H1 (cell line): ENCODE measurements around the gene TTPAL. TPM values are rescaled to one million over a fixed set of nuclear protein-coding genes. Genes with fewer than 3 reads are reported as not detected.

ENCODE experiments used
- CTCF ChIA-PET: fragments of 300-600 bp; sonication (Branson Sonifier 250); formaldehyde crosslinking; loops from one replicate; lab custom pipeline; 2021; ENCODE audit not compliant: partially characterized antibody; lab: Charles Lee
- POLR2A ChIA-PET: fragments of 300-600 bp; sonication (Branson Sonifier 250); formaldehyde crosslinking; loops from one replicate; lab custom pipeline; 2021; ENCODE audit warnings: inconsistent platforms; ENCODE audit not compliant: partially characterized antibody; lab: Charles Lee
- DNase-seq, 2 experiments: peaks; one replicate each; pipeline versions ENCODE4 v3.0.0 to v3.0.0-alpha.2; 2010 to 2022; ENCODE audit warnings: low spot score in 2 of 2, low read depth in 1 of 2, mixed read lengths in 1 of 2
- FAIRE-seq: peaks from 2 replicates; lab custom pipeline; 2011; peaks lifted over from hg19 to GRCh38; lab: Jason Lieb, UNC
- H2AFZ ChIP-seq: 2 replicates; pipeline ENCODE4 v1.8.1; 2012; ENCODE audit warnings: low read length, inconsistent platforms
- H2AK5ac ChIP-seq: 2 replicates; pipeline ENCODE4 v1.6.1; 2013; ENCODE audit warnings: low read depth, low read length
- H2BK120ac ChIP-seq: replicated peaks from 2 replicates; pipeline ENCODE3; 2013; ENCODE audit warnings: low read depth, low read length, inconsistent platforms
- H2BK12ac ChIP-seq: 2 replicates; pipeline ENCODE4 v1.6.1; 2013; ENCODE audit warnings: low read depth, low read length
- H2BK15ac ChIP-seq: 2 replicates; pipeline ENCODE4 v1.6.1; 2013; ENCODE audit warnings: low read length
- H2BK20ac ChIP-seq: 2 replicates; pipeline ENCODE4 v1.6.1; 2013; ENCODE audit warnings: low read length
- H2BK5ac ChIP-seq: 2 replicates; pipeline ENCODE4 v1.6.1; 2013; ENCODE audit warnings: low read depth, low read length
- H3K14ac ChIP-seq: 2 replicates; pipeline ENCODE4 v1.6.1; 2013; ENCODE audit warnings: inconsistent platforms; ENCODE audit not compliant: insufficient read length
- H3K18ac ChIP-seq: 2 replicates; pipeline ENCODE4 v1.6.1; 2013; ENCODE audit warnings: low read length; ENCODE audit errors: extremely low read depth
- H3K23ac ChIP-seq: 2 replicates; pipeline ENCODE4 v1.6.1; 2013; ENCODE audit warnings: inconsistent platforms; ENCODE audit not compliant: insufficient read length
- H3K23me2 ChIP-seq: 2 replicates; pipeline ENCODE4 v1.6.1; 2013; ENCODE audit warnings: low read depth, low read length
- H3K27ac ChIP-seq: 2 replicates; pipeline ENCODE4 v1.6.1; 2011; ENCODE audit warnings: low read depth, low read length, inconsistent platforms
- H3K27me3 ChIP-seq, 4 experiments: replicated peaks in 1 of 4; 1 replicate in 1 of 4; 2 replicates in 3 of 4; pipeline versions ENCODE4 v1.6.1 to v1.8.1; 2011 to 2013; ENCODE audit warnings: low read length in 3 of 4, mild to moderate bottlenecking in 3 of 4, inconsistent platforms in 2 of 4, mixed read lengths in 2 of 4, moderate library complexity in 1 of 4; ENCODE audit not compliant: control insufficient read depth in 3 of 4, insufficient read depth in 3 of 4; ENCODE audit errors: extremely low read depth in 1 of 4
- H3K36me3 ChIP-seq, 4 experiments: 2 replicates each; pipeline versions ENCODE4 v1.6.1 to v1.8.1; 2011 to 2013; ENCODE audit warnings: mild to moderate bottlenecking in 4 of 4, low read length in 3 of 4, moderate library complexity in 2 of 4, control low read depth in 1 of 4, inconsistent platforms in 1 of 4; ENCODE audit not compliant: insufficient read depth in 4 of 4, control insufficient read depth in 2 of 4
- H3K4ac ChIP-seq: replicated peaks from 2 replicates; pipeline ENCODE3; 2013; ENCODE audit warnings: low read length, low read depth, mixed read lengths, inconsistent platforms; ENCODE audit not compliant: insufficient read length
- H3K4me1 ChIP-seq, 4 experiments: replicated peaks in 1 of 4; 1 replicate in 1 of 4; 2 replicates in 3 of 4; pipeline versions ENCODE4 v1.6.1 to v1.8.1; 2011 to 2013; ENCODE audit warnings: low read length in 3 of 4, inconsistent platforms in 2 of 4, mixed read lengths in 1 of 4; ENCODE audit not compliant: insufficient read depth in 4 of 4, control insufficient read depth in 3 of 4
- H3K4me2 ChIP-seq, 2 experiments: 2 replicates each; pipeline versions ENCODE4 v1.6.1 to v1.8.1; 2011 to 2013; ENCODE audit warnings: low read depth in 2 of 2, low read length in 2 of 2, control low read depth in 1 of 2, inconsistent platforms in 1 of 2, mild to moderate bottlenecking in 1 of 2; ENCODE audit not compliant: insufficient read depth in 1 of 2
- H3K4me3 ChIP-seq, 4 experiments: fragments of 200-600, 300-600 bp in 1 of 4; sonication (generic), shearing (Covaris generic), sonication (Bioruptor Twin) in 1 of 4; 2 replicates each; pipeline versions ENCODE4 v1.5.1 to v1.8.1; 2011 to 2016; ENCODE audit warnings: low read length in 4 of 4, low read depth in 3 of 4, control low read depth in 2 of 4, inconsistent platforms in 2 of 4, mild to moderate bottlenecking in 2 of 4, mixed read lengths in 1 of 4, moderate library complexity in 1 of 4; ENCODE audit not compliant: insufficient read depth in 2 of 4; ENCODE audit errors: extremely low read depth in 1 of 4
- H3K56ac ChIP-seq: replicated peaks from 2 replicates; pipeline ENCODE3; 2013; ENCODE audit warnings: low read depth, mild to moderate bottlenecking, mixed read lengths, low read length, inconsistent platforms; ENCODE audit not compliant: insufficient read length
- H3K79me1 ChIP-seq: 2 replicates; pipeline ENCODE4 v1.6.1; 2013; ENCODE audit warnings: low read depth, low read length, control low read depth
- H3K79me2 ChIP-seq, 2 experiments: 2 replicates each; pipeline versions ENCODE4 v1.6.1 to v1.8.1; 2012 to 2013; ENCODE audit warnings: low read length in 2 of 2, mild to moderate bottlenecking in 2 of 2, inconsistent platforms in 1 of 2; ENCODE audit not compliant: insufficient read depth in 2 of 2, control insufficient read depth in 1 of 2
- H3K9ac ChIP-seq, 4 experiments: replicated peaks in 1 of 4; 1 replicate in 1 of 4; 2 replicates in 3 of 4; pipeline versions ENCODE4 v1.6.1 to v1.8.1; 2011 to 2013; ENCODE audit warnings: low read depth in 3 of 4, low read length in 3 of 4, control low read depth in 2 of 4, mild to moderate bottlenecking in 2 of 4, moderate library complexity in 2 of 4, inconsistent platforms in 1 of 4; ENCODE audit errors: extremely low read depth in 1 of 4
- H3K9me3 ChIP-seq, 2 experiments: 2 replicates each; pipeline versions ENCODE4 v1.6.1 to v1.8.1; 2012 to 2013; ENCODE audit warnings: mild to moderate bottlenecking in 2 of 2, moderate library complexity in 2 of 2, control low read depth in 1 of 2, inconsistent platforms in 1 of 2, low read depth in 1 of 2, low read length in 1 of 2, mixed read lengths in 1 of 2; ENCODE audit not compliant: insufficient read depth in 2 of 2
- H4K20me1 ChIP-seq, 2 experiments: replicated peaks in 1 of 2; 2 replicates each; pipeline versions ENCODE3 to v1.8.1; 2011 to 2013; ENCODE audit warnings: inconsistent platforms in 2 of 2, low read length in 2 of 2, mild to moderate bottlenecking in 1 of 2; ENCODE audit not compliant: insufficient read depth in 2 of 2, control insufficient read depth in 1 of 2
- H4K5ac ChIP-seq: 2 replicates; pipeline ENCODE4 v1.6.1; 2013; ENCODE audit warnings: low read length, low read depth, mixed read lengths, inconsistent platforms; ENCODE audit not compliant: insufficient read length
- H4K8ac ChIP-seq: 2 replicates; pipeline ENCODE4 v1.8.0; 2013; ENCODE audit warnings: mild to moderate bottlenecking, moderate library complexity, low read length, inconsistent platforms; ENCODE audit not compliant: insufficient read depth; ENCODE audit errors: extremely low read depth
- H4K91ac ChIP-seq: replicated peaks from 2 replicates; pipeline ENCODE3; 2013; ENCODE audit warnings: low read length, mixed read lengths, inconsistent platforms; ENCODE audit not compliant: insufficient read length
- CEBPB ChIP-seq: IDR thresholded peaks from 2 replicates; pipeline ENCODE4 v1.6.1; 2012; ENCODE audit warnings: low read depth, low read length
- CTBP2 ChIP-seq: IDR thresholded peaks from 2 replicates; pipeline ENCODE4 v1.7.0; 2011; ENCODE audit warnings: borderline replicate concordance, mild to moderate bottlenecking, moderate library complexity, mixed read lengths, low read length; ENCODE audit not compliant: insufficient read depth, insufficient read length
- FOSL1 ChIP-seq: IDR thresholded peaks from 2 replicates; pipeline ENCODE4 v1.6.1; 2011; ENCODE audit warnings: mild to moderate bottlenecking, low read depth, low read length, moderate library complexity; ENCODE audit not compliant: insufficient read depth
- KDM5A ChIP-seq: fragments of 200-600 bp; IDR thresholded peaks from 2 replicates; pipeline ENCODE4 v1.7.1; 2012; ENCODE audit warnings: mild to moderate bottlenecking, low read length, inconsistent platforms, mixed read lengths
- RXRA ChIP-seq: IDR thresholded peaks from 2 replicates; pipeline ENCODE4 v1.6.1; 2011; ENCODE audit warnings: low read depth, mild to moderate bottlenecking, low read length, moderate library complexity; ENCODE audit not compliant: insufficient read depth
- TAF1 ChIP-seq: IDR thresholded peaks from 2 replicates; pipeline ENCODE4 v1.6.1; 2011; ENCODE audit warnings: mild to moderate bottlenecking, low read depth, low read length
- ZNF274 ChIP-seq: IDR thresholded peaks from 2 replicates; pipeline ENCODE4 v1.7.0; 2012; ENCODE audit warnings: low read length, borderline replicate concordance; ENCODE audit errors: extremely low read depth
- WGBS, 2 experiments: shearing (Covaris generic) in 1 of 2; methylation state at CpG; one replicate each; pipeline versions ENCODE4 v1.1.6 to v1.1.7; 2013 to 2015; ENCODE audit warnings: low lambda C conversion rate in 2 of 2, mixed read lengths in 2 of 2, inconsistent platforms in 1 of 2, low coverage in 1 of 2, missing lambda C conversion rate in 1 of 2; ENCODE audit not compliant: insufficient replicate concordance in 2 of 2, insufficient coverage in 1 of 2, insufficient read length in 1 of 2; ENCODE audit errors: extremely low coverage in 1 of 2, missing lambda C conversion rate in 1 of 2; 5-methylcytosine and 5-hydroxymethylcytosine counted together
- polyA plus RNA-seq, 7 experiments: library from polyadenylated mRNA; depleted of rRNA in 3 of 7; stranded (reverse) in 5 of 7; unstranded in 2 of 7; fragments of >200 nt in 5 of 7; fragments of 200-250 nt in 2 of 7; gene quantifications; 1 replicate in 5 of 7; 2 replicates in 1 of 7; 4 replicates in 1 of 7; pipeline versions ENCODE4 v1.2.1 to v1.2.3, GENCODE V29; 2011 to 2013; ENCODE audit warnings: missing spikeins in 2 of 7, mixed read lengths in 2 of 7
- total RNA-seq: library from RNA; stranded (reverse); fragmentation: NEBNext Ultra II Directional; extraction: Animal tissue kit (Norgen Biotek cat#: 25700); gene quantifications from 2 replicates; pipeline ENCODE4 v1.2.1, GENCODE V29; 2021

TTPAL gene
- total and polyA plus RNA-seq, 2 of the 8 experiments (the other 6 are each of a cell fraction or from before 2014, with no cell fraction given): 2.8 to 14.0 TPM

GRCh38 chr20:44533928-44534327 lies 58.3 kb downstream of the TTPAL start:
- no peak overlapping the region for H3K4ac ChIP-seq
- ChIA-PET POLR2A (interaction anchor here (0.6 kb wide), 1 partner anchor 12 kb away, joined by 3 read pairs; the partner anchor contains the start of gene SERINC3), CTCF (interaction anchor here (0.7 to 1.3 kb wide), 3 partner anchors 10 to 315 kb away, joined by 3 to 4 read pairs (median 3); no protein-coding TSS in a partner anchor)
- H3K4me1 ChIP-seq: peaks cover 0 to 6% (median 0%) of the 10 kb centered on the region in 4 experiments; a peak in 2 of 7 replicates
- H2BK12ac ChIP-seq: no peak overlapping the region
- H2BK15ac ChIP-seq: no peak overlapping the region
- peaks cover 6% of the 10 kb centered on the region; the same call in 1 of the 2 replicates for H3K23me2 ChIP-seq
- no peaks in the 10 kb centered on the region for H3K9me3 ChIP-seq
- no peaks in the 10 kb centered on the region for H4K20me1 ChIP-seq
- H2AFZ ChIP-seq: no peak overlapping the region
- DNase-seq (no peak), FAIRE-seq (no peak)
- no peak for TF ChIP-seq CTBP2
- no peak for TF ChIP-seq KDM5A
- no peak for TF ChIP-seq ZNF274
- TF ChIP-seq CEBPB: no peak
- no peak for TF ChIP-seq FOSL1
- no peak for TF ChIP-seq RXRA
- no peak for TF ChIP-seq TAF1
- H3K18ac ChIP-seq: no peak overlapping the region
- H4K5ac ChIP-seq: no peak overlapping the region
- no peak overlapping the region for H4K91ac ChIP-seq
- H3K4me3 ChIP-seq: no peak overlapping the region
- no peak overlapping the region for H2AK5ac ChIP-seq
- WGBS, 2 experiments: 84 to 100% methylated on average over 2 to 4 of the region's 4 CpGs
- H3K27ac ChIP-seq: no peak overlapping the region
- no peak overlapping the region for H3K4me2 ChIP-seq
- H3K14ac ChIP-seq: no peak overlapping the region
- no peaks in the 10 kb centered on the region for H3K27me3 ChIP-seq
- H4K8ac ChIP-seq: no peak overlapping the region
- no peak overlapping the region for H2BK5ac ChIP-seq
- no peaks in the 10 kb centered on the region for H3K79me2 ChIP-seq
- no peak overlapping the region for H3K23ac ChIP-seq
- no peak overlapping the region for H3K9ac ChIP-seq
- H3K36me3 ChIP-seq: no peaks in the 10 kb centered on the region
- no peak overlapping the region for H3K56ac ChIP-seq
- H2BK20ac ChIP-seq: no peak overlapping the region
- H3K79me1 ChIP-seq: no peaks in the 10 kb centered on the region; the same call in 1 of the 2 replicates
- H2BK120ac ChIP-seq: no peak overlapping the region
